Glomerular visceral epithelial cell (primary cell): Measurements from ENCODE around the gene LIFR.
A peak's percentile ranks its signal among the peaks of the same experiment; 100 is the strongest.
"Not testable (repeated sequence)": the region's sequence is repeated elsewhere in the genome, so short reads cannot be mapped to it uniquely, and the experiment has no call there.

Experiments
- DNase-seq: peaks from one replicate; pipeline ENCODE4 v3.0.0-alpha.2; 2016; ENCODE audit errors: extremely low spot score

Gene LIFR

GRCh38 chr5:38516649-38517048 is 39.8 kb downstream of the LIFR start:
- DNase-seq, result not testable (repeated sequence)

- peak; percentile 38 for DNase-seq
These were observed 40.8 kb downstream of the LIFR start for GRCh38 chr5:38515646-38516045.

- DNase-seq, result no peak
These were observed 41.4 kb downstream of the LIFR start for GRCh38 chr5:38515092-38515491.

GRCh38 chr5:38509185-38509584 is 47.3 kb downstream of the LIFR start:
- peak; percentile 45 for DNase-seq

- DNase-seq, result no peak
These were observed 50.1 kb downstream of the LIFR start for GRCh38 chr5:38506302-38506701.

GRCh38 chr5:38500573-38501260 is 55.7 kb downstream of the LIFR start:
- peak; percentile 23 for DNase-seq

GRCh38 chr5:38497946-38498345 is 58.5 kb downstream of the LIFR start:
- DNase-seq, result peak; percentile 11

- DNase-seq, result no peak
These were observed 61.7 kb downstream of the LIFR start for GRCh38 chr5:38494763-38495162.

- no peak for DNase-seq
These were observed 62.3 kb downstream of the LIFR start for GRCh38 chr5:38494175-38494574.

- DNase-seq, result no peak
These were observed 72.5 kb downstream of the LIFR start for GRCh38 chr5:38483805-38484398.

- DNase-seq, result no peak
These were observed 77.0 kb downstream of the LIFR start for GRCh38 chr5:38479315-38479904.

GRCh38 chr5:38478878-38479277 is 77.6 kb downstream of the LIFR start:
- DNase-seq, result no peak

GRCh38 chr5:38478166-38478565 is 78.3 kb downstream of the LIFR start:
- DNase-seq, result no peak

- DNase-seq, result no peak
These were observed 83.4 kb downstream of the LIFR start for GRCh38 chr5:38473008-38473407.

GRCh38 chr5:38472541-38472940 is 83.9 kb downstream of the LIFR start:
- no peak for DNase-seq

GRCh38 chr5:38471709-38472108 is 84.7 kb downstream of the LIFR start:
- no peak for DNase-seq

- no peak for DNase-seq
These were observed 86.7 kb downstream of the LIFR start for GRCh38 chr5:38469707-38470267.

GRCh38 chr5:38468978-38469706 is 87.3 kb downstream of the LIFR start:
- DNase-seq, result no peak

GRCh38 chr5:38468202-38468673 is 88.2 kb downstream of the LIFR start:
- DNase-seq, result peak; percentile 95

- DNase-seq, result peak; percentile 47
These were observed 88.9 kb downstream of the LIFR start for GRCh38 chr5:38467353-38468040.

- DNase-seq, result no peak
These were observed 89.8 kb downstream of the LIFR start for GRCh38 chr5:38466424-38467189.
